IMR-90 (cell line): ENCODE data around the gene CUL1. TPM values are rescaled to one million over a fixed set of nuclear protein-coding genes. Genes with fewer than 3 reads are reported as not detected.

Source experiments
- ATAC-seq: fragments of 200-7000 bp; cut with Tn5 transposase; 2 replicates; pipeline ENCODE4 v1.9.1; 2020; ENCODE audit warnings: low read depth, mild to moderate bottlenecking, moderate library complexity
- BruUV-seq: library from RNA; stranded (reverse); fragments of 400-500 nt; replicated peaks from 2 replicates; lab custom pipeline; 2021; lab: Mats Ljungman, UMichigan
- CTCF ChIA-PET: fragments of 300-600 bp; formaldehyde crosslinking; extraction: SDS; loops from one replicate; lab custom pipeline; 2021; ENCODE audit warnings: antibody characterized with exemption; lab: Yijun Ruan, JAX
- POLR2A ChIA-PET: fragments of 300-600 bp; sonication (Branson Sonifier 250); formaldehyde crosslinking; loops from one replicate; lab custom pipeline; 2022; ENCODE audit warnings: antibody characterized with exemption; ENCODE audit not compliant: unreplicated experiment; lab: Charles Lee
- DNase-seq: peaks from one replicate; pipeline ENCODE4 v3.0.0; 2013
- H2AFZ ChIP-seq: replicated peaks from 2 replicates; pipeline ENCODE3; 2013; ENCODE audit warnings: low read length, mild to moderate bottlenecking; ENCODE audit not compliant: poor library complexity
- H2AK5ac ChIP-seq: 2 replicates; pipeline ENCODE4 v1.6.1; 2013; ENCODE audit warnings: low read depth, low read length, inconsistent platforms
- H2AK9ac ChIP-seq: replicated peaks from 2 replicates; pipeline ENCODE3; 2013; ENCODE audit warnings: mild to moderate bottlenecking, low read depth, low read length, moderate library complexity; ENCODE audit not compliant: poor library complexity
- H2BK120ac ChIP-seq: 2 replicates; pipeline ENCODE4 v1.6.1; 2013; ENCODE audit warnings: low read depth, low read length, inconsistent platforms
- H2BK15ac ChIP-seq: 3 replicates; pipeline ENCODE4 v1.6.1; 2013; ENCODE audit warnings: low read depth, low read length, inconsistent platforms
- H2BK20ac ChIP-seq: 2 replicates; pipeline ENCODE4 v1.6.1; 2013; ENCODE audit warnings: low read depth, mild to moderate bottlenecking, inconsistent platforms, low read length, moderate library complexity
- H2BK5ac ChIP-seq: 2 replicates; pipeline ENCODE4 v1.6.1; 2013; ENCODE audit warnings: mild to moderate bottlenecking, low read depth, low read length, inconsistent platforms; ENCODE audit not compliant: poor library complexity, severe bottlenecking
- H3K14ac ChIP-seq: replicated peaks from 2 replicates; pipeline ENCODE4 v1.6.1; 2013; ENCODE audit warnings: low read depth, low read length, inconsistent platforms
- H3K18ac ChIP-seq: 2 replicates; pipeline ENCODE4 v1.6.1; 2013; ENCODE audit warnings: low read depth, low read length, control low read depth
- H3K23ac ChIP-seq: 2 replicates; pipeline ENCODE4 v1.6.1; 2013; ENCODE audit warnings: low read depth, low read length, inconsistent platforms
- H3K27ac ChIP-seq: 2 replicates; pipeline ENCODE4 v1.5.1; 2013; ENCODE audit warnings: mild to moderate bottlenecking, control low read depth, low read length; ENCODE audit not compliant: insufficient read depth
- H3K27me3 ChIP-seq: 2 replicates; pipeline ENCODE4 v1.6.1; 2013; ENCODE audit warnings: low read length; ENCODE audit not compliant: control insufficient read depth, insufficient read depth
- H3K36me3 ChIP-seq: 2 replicates; pipeline ENCODE4 v1.6.1; 2013; ENCODE audit warnings: low read length, mixed read lengths; ENCODE audit not compliant: control insufficient read depth, insufficient read depth
- H3K4ac ChIP-seq: 2 replicates; pipeline ENCODE4 v1.6.1; 2013; ENCODE audit warnings: low read depth, low read length, inconsistent platforms
- H3K4me1 ChIP-seq: 2 replicates; pipeline ENCODE4 v1.6.1; 2013; ENCODE audit warnings: low read length, mixed read lengths; ENCODE audit not compliant: control insufficient read depth, insufficient read depth
- H3K4me2 ChIP-seq: 2 replicates; pipeline ENCODE4 v1.6.1; 2013; ENCODE audit warnings: low read depth, mild to moderate bottlenecking, control low read depth, low read length, moderate library complexity
- H3K4me3 ChIP-seq: 2 replicates; pipeline ENCODE4 v1.5.1; 2013; ENCODE audit warnings: low read depth, mild to moderate bottlenecking, control low read depth, low read length, moderate library complexity; ENCODE audit not compliant: insufficient read depth
- H3K56ac ChIP-seq: 2 replicates; pipeline ENCODE4 v1.6.1; 2013; ENCODE audit warnings: low read length, inconsistent platforms; ENCODE audit not compliant: insufficient read depth; ENCODE audit errors: extremely low read depth
- H3K79me1 ChIP-seq, 2 experiments: 2 replicates each; pipeline ENCODE4 v1.6.1; 2013; ENCODE audit warnings: low read length in 2 of 2, inconsistent platforms in 1 of 2, low read depth in 1 of 2
- H3K9ac ChIP-seq: 2 replicates; pipeline ENCODE4 v1.6.1; 2013; ENCODE audit warnings: low read depth, low read length, control low read depth
- H3K9me1 ChIP-seq: 2 replicates; pipeline ENCODE4 v1.6.1; 2013; ENCODE audit warnings: low read length, inconsistent platforms; ENCODE audit not compliant: insufficient read depth
- H3K9me3 ChIP-seq: 2 replicates; pipeline ENCODE4 v1.6.1; 2013; ENCODE audit warnings: low read length; ENCODE audit not compliant: control insufficient read depth, insufficient read depth
- H4K20me1 ChIP-seq: 2 replicates; pipeline ENCODE4 v1.6.1; 2013; ENCODE audit warnings: low read length, inconsistent platforms; ENCODE audit not compliant: insufficient read depth
- H4K5ac ChIP-seq: 2 replicates; pipeline ENCODE4 v1.6.1; 2013; ENCODE audit warnings: mild to moderate bottlenecking, low read depth, low read length, control low read depth
- H4K8ac ChIP-seq, 2 experiments: 2 replicates each; pipeline ENCODE4 v1.6.1; 2013; ENCODE audit warnings: low read depth in 2 of 2, low read length in 2 of 2, control low read depth in 1 of 2, inconsistent platforms in 1 of 2
- H4K91ac ChIP-seq: 2 replicates; pipeline ENCODE4 v1.6.1; 2013; ENCODE audit warnings: low read depth, low read length, inconsistent platforms; ENCODE audit not compliant: insufficient read depth
- BHLHE40 ChIP-seq: fragments of 150-350 bp; IDR thresholded peaks from 2 replicates; pipeline ENCODE4 v1.6.1; 2016; ENCODE audit warnings: mild to moderate bottlenecking, low read depth, low read length
- CHD1 ChIP-seq: IDR thresholded peaks from 2 replicates; pipeline ENCODE4 v1.6.1; 2012; ENCODE audit warnings: low read depth, low read length, improper control_type of control experiment
- CTCF ChIP-seq: conservative IDR thresholded peaks from 2 replicates; pipeline ENCODE4 v1.5.1; 2012; ENCODE audit warnings: mild to moderate bottlenecking, low read depth, low read length, improper control_type of control experiment
- ELK1 ChIP-seq: fragments of 150-350 bp; IDR thresholded peaks from 2 replicates; pipeline ENCODE4 v1.6.1; 2016; ENCODE audit warnings: low read depth, mild to moderate bottlenecking, low read length, moderate library complexity, borderline replicate concordance
- FOS ChIP-seq: fragments of 150-350 bp; IDR thresholded peaks from 2 replicates; pipeline ENCODE4 v1.6.1; 2016; ENCODE audit warnings: low read depth, low read length
- MAFK ChIP-seq: IDR thresholded peaks from 2 replicates; pipeline ENCODE4 v1.6.1; 2012; ENCODE audit warnings: low read depth, low read length, improper control_type of control experiment
- MXI1 ChIP-seq: IDR thresholded peaks from 2 replicates; pipeline ENCODE4 v1.6.1; 2012; ENCODE audit warnings: low read depth, mild to moderate bottlenecking, low read length, moderate library complexity, borderline replicate concordance
- NFE2L2 ChIP-seq: fragments of 150-350 bp; IDR thresholded peaks from 2 replicates; pipeline ENCODE4 v1.6.1; 2016; ENCODE audit warnings: low read depth, mild to moderate bottlenecking, low read length
- POLR2A ChIP-seq: IDR thresholded peaks from 2 replicates; pipeline ENCODE4 v1.6.1; 2012; ENCODE audit warnings: mild to moderate bottlenecking, low read depth, low read length
- RAD21 ChIP-seq: IDR thresholded peaks from 2 replicates; pipeline ENCODE4 v1.6.1; 2012; ENCODE audit warnings: low read length, improper control_type of control experiment
- RFX5 ChIP-seq: IDR thresholded peaks from 2 replicates; pipeline ENCODE4 v1.8.0; 2012; ENCODE audit warnings: low read depth, mild to moderate bottlenecking, low read length, moderate library complexity
- WGBS, 2 experiments: methylation state at CpG; one replicate each; pipeline versions ENCODE4 v1.1.5 to v1.1.7; 2013; ENCODE audit warnings: missing lambda C conversion rate in 2 of 2; ENCODE audit not compliant: insufficient read length in 1 of 2; ENCODE audit errors: extremely low coverage in 2 of 2; 5-methylcytosine and 5-hydroxymethylcytosine counted together
- dilution Hi-C: fragments of 300-500 bp; cut with HindIII; formaldehyde crosslinking; loops from one replicate; pipeline ENCODE4 v1.14.3; 2018; ENCODE audit warnings: low sequenced_read_pairs; ENCODE audit not compliant: unreplicated experiment
- in situ Hi-C: fragments of 300-500 bp; cut with MboI; formaldehyde crosslinking; loops from 3 replicates; pipeline ENCODE4 v1.14.3; 2019; ENCODE audit warnings: low sequenced_read_pairs, inconsistent platforms, mixed read lengths
- intact Hi-C: fragments of 100-400 bp; cut with micrococcal nuclease; formaldehyde crosslinking; loops from 2 replicates; pipeline ENCODE4 v1.10.0; 2022
- polyA plus RNA-seq, 3 experiments: library from polyadenylated mRNA; depleted of rRNA; stranded (reverse); fragments of >200 nt; gene quantifications; 2 replicates each; pipeline ENCODE4 v1.2.3, GENCODE V29; 2012; ENCODE audit warnings: low replicate concordance in 1 of 3
- total RNA-seq: library from RNA; depleted of rRNA; stranded (reverse); fragments of >200 nt; gene quantifications from 2 replicates; pipeline ENCODE4 v1.2.3, GENCODE V29; 2012

CUL1 gene
- total and polyA plus RNA-seq, 2 of the 4 experiments (the other 2 are of a cell fraction): 44.0 to 46.2 TPM

GRCh38 chr7:148719753-148720152, 21.1 kb downstream of the CUL1 start:
- no peak overlapping the region for H3K9ac ChIP-seq
- no peak overlapping the region for H2BK5ac ChIP-seq
- dilution Hi-C loops (no loop called here), in situ Hi-C loops (no loop called here), intact Hi-C loops (loop anchor here (2.0 kb wide), 1 partner anchor 15 kb away; no protein-coding TSS in a partner anchor)
- no peaks in the 10 kb centered on the region for H3K27me3 ChIP-seq
- no peak overlapping the region for H3K4me2 ChIP-seq
- peaks cover 21 to 66% of the 10 kb centered on the region in 2 experiments for H3K79me1 ChIP-seq
- CTCF ChIA-PET: interaction anchor here (1.2 kb wide), 1 partner anchor 19 kb away, joined by 3 read pairs; no protein-coding TSS in a partner anchor
- WGBS, 2 experiments: 83% methylated on average over 2 of the region's 5 CpGs; no CpG with 5 or more reads in 1 of the 2 experiments
- no peak overlapping the region for H4K5ac ChIP-seq
- POLR2A ChIA-PET: no interaction called here
- H3K9me1 ChIP-seq: peaks cover 29% of the 10 kb centered on the region
- H2BK20ac ChIP-seq: no peak overlapping the region
- no peak overlapping the region for H4K8ac ChIP-seq
- H2AK5ac ChIP-seq: no peak overlapping the region
- no peak for ATAC-seq
- no peaks in the 10 kb centered on the region; the same call in 1 of the 2 replicates for H3K36me3 ChIP-seq
- TF ChIP-seq ELK1 (no peak), RFX5 (no peak), MXI1 (no peak), MAFK (no peak), POLR2A (no peak), RAD21 (no peak), CHD1 (no peak), BHLHE40 (no peak), FOS (no peak), NFE2L2 (no peak), CTCF (no peak)
- DNase-seq: no peak
- no peak overlapping the region for H3K18ac ChIP-seq
- no peak overlapping the region for H2AK9ac ChIP-seq
- H3K4ac ChIP-seq: no peak overlapping the region
- no peak overlapping the region for H3K14ac ChIP-seq
- H2AFZ ChIP-seq: no peak overlapping the region
- no peak overlapping the region for H4K91ac ChIP-seq
- peaks cover 89% of the 10 kb centered on the region for H4K20me1 ChIP-seq
- H3K27ac ChIP-seq: no peak overlapping the region
- no peak overlapping the region for H3K56ac ChIP-seq
- H3K4me3 ChIP-seq: no peak overlapping the region
- BruUV-seq: no TSS peak
- H3K4me1 ChIP-seq: peaks cover 19% of the 10 kb centered on the region
- no peak overlapping the region for H2BK120ac ChIP-seq
- no peaks in the 10 kb centered on the region for H3K9me3 ChIP-seq
- no peak overlapping the region for H2BK15ac ChIP-seq
- no peak overlapping the region for H3K23ac ChIP-seq
